ENCODE results near the gene CDH12.

GRCh38 chr5:22764736-22765135 is 88.4 kb downstream of the CDH12 start:
- TF ChIP-seq POLR2A (IDR thresholded peaks at IDR 0.05; ENCODE audit: low read length) (no peak), GATA1 (IDR thresholded peaks at IDR 0.05; ENCODE audit: low read depth, low read length) (no peak)

All from erythroblast (primary cell).